ENCODE data around the gene MAN1C1. TPM values are rescaled to one million over a fixed set of nuclear protein-coding genes. Genes with fewer than 3 reads are reported as not detected.

MAN1C1 gene
- total RNA-seq, 1 donor from 2014 or later, result 20.4 TPM

- H3K4me1 ChIP-seq, result peaks cover under 1% of the 10 kb centered on the region
- TF ChIP-seq, protein P1, sequence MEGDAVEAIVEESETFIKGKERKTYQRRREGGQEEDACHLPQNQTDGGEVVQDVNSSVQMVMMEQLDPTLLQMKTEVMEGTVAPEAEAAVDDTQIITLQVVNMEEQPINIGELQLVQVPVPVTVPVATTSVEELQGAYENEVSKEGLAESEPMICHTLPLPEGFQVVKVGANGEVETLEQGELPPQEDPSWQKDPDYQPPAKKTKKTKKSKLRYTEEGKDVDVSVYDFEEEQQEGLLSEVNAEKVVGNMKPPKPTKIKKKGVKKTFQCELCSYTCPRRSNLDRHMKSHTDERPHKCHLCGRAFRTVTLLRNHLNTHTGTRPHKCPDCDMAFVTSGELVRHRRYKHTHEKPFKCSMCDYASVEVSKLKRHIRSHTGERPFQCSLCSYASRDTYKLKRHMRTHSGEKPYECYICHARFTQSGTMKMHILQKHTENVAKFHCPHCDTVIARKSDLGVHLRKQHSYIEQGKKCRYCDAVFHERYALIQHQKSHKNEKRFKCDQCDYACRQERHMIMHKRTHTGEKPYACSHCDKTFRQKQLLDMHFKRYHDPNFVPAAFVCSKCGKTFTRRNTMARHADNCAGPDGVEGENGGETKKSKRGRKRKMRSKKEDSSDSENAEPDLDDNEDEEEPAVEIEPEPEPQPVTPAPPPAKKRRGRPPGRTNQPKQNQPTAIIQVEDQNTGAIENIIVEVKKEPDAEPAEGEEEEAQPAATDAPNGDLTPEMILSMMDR (IDR thresholded peaks at IDR 0.05), result no peak
- no peak for DNase-seq
- H3K9me3 ChIP-seq, result no peaks in the 10 kb centered on the region
- ATAC-seq, result no peak
- H3K27ac ChIP-seq, result no peak overlapping the region
- no peaks in the 10 kb centered on the region for H3K27me3 ChIP-seq (ENCODE audit: low read depth)
- intact Hi-C loops (cut with DNase I), result no loop called here
- H3K36me3 ChIP-seq, result peaks cover 12% of the 10 kb centered on the region
- H3K4me3 ChIP-seq, result no peak overlapping the region
These were observed 134.5 kb downstream of the MAN1C1 start for GRCh38 chr1:25750923-25751605.

DNA sequence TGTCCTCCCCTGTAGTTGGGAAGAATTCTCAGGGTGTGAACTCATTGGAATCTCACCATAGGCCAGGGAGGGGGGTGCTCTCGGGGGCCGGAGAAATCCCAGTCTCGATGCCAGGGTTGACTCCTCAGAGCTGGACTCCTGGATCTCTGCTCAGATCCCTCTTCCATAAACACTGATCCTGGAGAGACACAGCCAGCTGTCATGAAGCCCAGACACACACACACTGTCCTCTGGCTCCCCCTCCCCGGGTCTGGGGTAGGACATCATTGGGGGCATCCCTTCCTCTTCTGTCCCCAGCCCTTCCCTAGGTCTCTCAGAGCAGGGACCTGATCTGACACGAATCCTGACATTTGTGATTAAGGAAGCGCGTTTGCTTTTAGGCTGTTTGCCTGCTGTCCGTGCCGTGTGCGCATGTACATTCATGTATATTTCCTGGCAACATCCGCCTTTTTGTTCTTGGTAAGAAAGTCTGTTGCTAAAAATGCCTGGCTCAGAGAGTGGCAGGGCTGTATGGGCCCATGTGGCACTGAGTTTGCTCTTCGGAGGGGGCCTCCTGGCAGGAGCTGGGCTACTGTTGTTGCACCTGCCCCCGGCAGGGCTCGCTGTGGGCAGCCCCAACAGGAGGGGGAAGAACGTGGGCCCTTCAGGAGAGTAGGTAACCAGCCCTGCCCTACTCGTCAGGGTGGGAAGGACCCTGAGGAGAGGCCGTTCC lies 138.0 kb downstream of the MAN1C1 start:
- TF ChIP-seq, protein P1 (IDR thresholded peaks at IDR 0.05), result no peak
- no peak for DNase-seq
- Histone ChIP-seq H3K9me3 (no peaks in the 10 kb centered on the region), H3K36me3 (peaks cover 12% of the 10 kb centered on the region), H3K27me3 (ENCODE audit: low read depth) (no peaks in the 10 kb centered on the region), H3K27ac (no peak overlapping the region), H3K4me3 (no peak overlapping the region), H3K4me1 (peaks cover 5% of the 10 kb centered on the region)
- intact Hi-C loops (cut with DNase I), result no loop called here
- ATAC-seq, result no peak

GRCh38 chr1:25755475-25756125 lies 139.0 kb downstream of the MAN1C1 start:
- no peaks in the 10 kb centered on the region for H3K9me3 ChIP-seq
- peaks cover 5% of the 10 kb centered on the region for H3K4me1 ChIP-seq
- no peak overlapping the region for H3K4me3 ChIP-seq
- ATAC-seq (no peak), DNase-seq (no peak)
- H3K27ac ChIP-seq, result no peak overlapping the region
- H3K36me3 ChIP-seq, result peaks cover 17% of the 10 kb centered on the region
- TF ChIP-seq, protein P1 (IDR thresholded peaks at IDR 0.05), result no peak
- H3K27me3 ChIP-seq (ENCODE audit: low read depth), result no peaks in the 10 kb centered on the region
- intact Hi-C loops (cut with DNase I), result no loop called here

GRCh38 chr1:25756215-25756614 lies 139.6 kb downstream of the MAN1C1 start:
- Histone ChIP-seq H3K27ac (no peak overlapping the region), H3K36me3 (peaks cover 17% of the 10 kb centered on the region), H3K9me3 (no peaks in the 10 kb centered on the region), H3K4me1 (peaks cover 5% of the 10 kb centered on the region), H3K27me3 (ENCODE audit: low read depth) (no peaks in the 10 kb centered on the region), H3K4me3 (no peak overlapping the region)
- intact Hi-C loops (cut with DNase I), result no loop called here
- ATAC-seq (no peak), DNase-seq (no peak)
- TF ChIP-seq, protein P1 (IDR thresholded peaks at IDR 0.05), result no peak

GRCh38 chr1:25757151-25757845 lies 140.7 kb downstream of the MAN1C1 start:
- TF ChIP-seq, protein P1 (IDR thresholded peaks at IDR 0.05), result no peak
- no peak for ATAC-seq
- Histone ChIP-seq H3K4me3 (no peak overlapping the region), H3K27me3 (ENCODE audit: low read depth) (no peaks in the 10 kb centered on the region), H3K27ac (no peak overlapping the region), H3K4me1 (peaks cover 5% of the 10 kb centered on the region), H3K36me3 (peaks cover 11% of the 10 kb centered on the region), H3K9me3 (no peaks in the 10 kb centered on the region)
- intact Hi-C loops (cut with DNase I), result no loop called here
- DNase-seq, result no peak
